AML-193 (cell line): ENCODE measurements around the gene CFB.
"Not testable (repeated sequence)": the region's sequence is repeated elsewhere in the genome, so short reads cannot be mapped to it uniquely, and the experiment has no call there.

Experiments used
- DNase-seq, 2 experiments: peaks; one replicate each; lab custom pipeline; 2025; lab: John Stamatoyannopoulos, UW

The CFB gene

GRCh38 chr6:31911826-31912585 is 33.9 kb upstream of the CFB start:
- no peak for DNase-seq

- no peak for DNase-seq
Measured at GRCh38 chr6:31915351-31915750, 30.5 kb upstream of the CFB start.

- DNase-seq, result no peak
Measured at GRCh38 chr6:31915756-31916155, 30.1 kb upstream of the CFB start.

GRCh38 chr6:31918069-31918720 is 27.7 kb upstream of the CFB start:
- DNase-seq, result no peak

- no peak for DNase-seq
Measured at GRCh38 chr6:31919624-31920303, 26.1 kb upstream of the CFB start.

GRCh38 chr6:31920811-31921210 is 25.1 kb upstream of the CFB start:
- peak; percentile 24 to 35 for DNase-seq

- peak; percentile 31 to 57 for DNase-seq
Measured at GRCh38 chr6:31922942-31923341, 23.0 kb upstream of the CFB start.

GRCh38 chr6:31927242-31927862 is 18.5 kb upstream of the CFB start, which contains the start of gene C2:
Gene C2, plus strand, starts transcription at chr6:31927717. Its CDS starts 36 bp downstream, at chr6:31927753.
- no peak for DNase-seq

- no peak for DNase-seq
Measured at GRCh38 chr6:31927863-31928671, 17.8 kb upstream of the CFB start.

GRCh38 chr6:31928672-31928939 is 17.3 kb upstream of the CFB start:
- no peak for DNase-seq

- no peak for DNase-seq
Measured at GRCh38 chr6:31930962-31931361, 14.9 kb upstream of the CFB start.

GRCh38 chr6:31932137-31932536 is 13.8 kb upstream of the CFB start:
- DNase-seq, result not testable (repeated sequence)

- no peak for DNase-seq
Measured at GRCh38 chr6:31933537-31933936, 12.4 kb upstream of the CFB start.

GRCh38 chr6:31935021-31935420 is 10.9 kb upstream of the CFB start:
- DNase-seq, result no peak

GRCh38 chr6:31935823-31936222 is 10.1 kb upstream of the CFB start:
- no peak for DNase-seq

- DNase-seq, result no peak
Measured at GRCh38 chr6:31940256-31940664, 5.6 kb upstream of the CFB start.

- no peak for DNase-seq
Measured at GRCh38 chr6:31943742-31944141, 2.2 kb upstream of the CFB start.

- DNase-seq, result no peak
Measured at GRCh38 chr6:31945154-31945506, 765 bp upstream of the CFB start.

GRCh38 chr6:31946370-31946885 is 533 bp downstream of the CFB start:
- DNase-seq, result no peak

GRCh38 chr6:31947070-31947675 is 1.3 kb downstream of the CFB start:
- DNase-seq, result no peak

GRCh38 chr6:31947864-31948263 is 2.0 kb downstream of the CFB start:
- DNase-seq, result no peak
